GM21390 (cell line): ENCODE measurements around the gene FAM81A.
"Not testable (repeated sequence)": the region's sequence is repeated elsewhere in the genome, so short reads cannot be mapped to it uniquely, and the experiment has no call there.

Experiments
- ATAC-seq: cut with Tn5 transposase; IDR thresholded peaks from one replicate; pipeline ENCODE4 v1.9.1; 2021; ENCODE audit not compliant: unreplicated experiment

Gene FAM81A

GRCh38 chr15:59424616-59425015 lies 13.4 kb upstream of the FAM81A start:
- ATAC-seq = no peak

- ATAC-seq = not testable (repeated sequence)
Observed at GRCh38 chr15:59428898-59429297, 9.1 kb upstream of the FAM81A start.

- ATAC-seq = no peak
Observed at GRCh38 chr15:59432389-59432788, 5.6 kb upstream of the FAM81A start.

DNA sequence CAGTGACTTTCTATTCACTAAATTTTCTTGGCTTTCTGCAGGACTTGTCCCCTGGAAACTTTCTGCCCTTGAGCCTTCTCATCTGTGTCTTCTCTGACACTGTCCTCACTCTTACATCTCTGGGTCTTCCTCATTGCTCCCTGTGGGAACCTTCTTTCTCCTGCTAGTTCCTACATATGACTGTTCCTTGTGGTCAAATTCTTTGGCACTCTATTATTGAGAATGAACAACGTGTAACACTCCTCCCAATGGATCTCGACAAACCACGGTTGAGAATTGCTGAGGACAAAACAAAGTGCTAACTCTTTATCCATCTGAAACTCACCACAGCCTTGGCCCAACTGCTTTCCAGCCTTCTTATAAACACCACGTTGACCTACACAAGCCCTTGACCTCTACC lies 3.5 kb upstream of the FAM81A start:
- no peak for ATAC-seq

GRCh38 chr15:59436774-59437141 lies 1.2 kb upstream of the FAM81A start:
- ATAC-seq = no peak

GRCh38 chr15:59437142-59437816 lies 707 bp upstream of the FAM81A start:
- no peak for ATAC-seq

- ATAC-seq = no peak
Observed at GRCh38 chr15:59438625-59439290, 772 bp downstream of the FAM81A start.

GRCh38 chr15:59439576-59439975 lies 1.6 kb downstream of the FAM81A start:
- ATAC-seq = no peak

- ATAC-seq = no peak
Observed at GRCh38 chr15:59443341-59444072, 5.5 kb downstream of the FAM81A start.

DNA sequence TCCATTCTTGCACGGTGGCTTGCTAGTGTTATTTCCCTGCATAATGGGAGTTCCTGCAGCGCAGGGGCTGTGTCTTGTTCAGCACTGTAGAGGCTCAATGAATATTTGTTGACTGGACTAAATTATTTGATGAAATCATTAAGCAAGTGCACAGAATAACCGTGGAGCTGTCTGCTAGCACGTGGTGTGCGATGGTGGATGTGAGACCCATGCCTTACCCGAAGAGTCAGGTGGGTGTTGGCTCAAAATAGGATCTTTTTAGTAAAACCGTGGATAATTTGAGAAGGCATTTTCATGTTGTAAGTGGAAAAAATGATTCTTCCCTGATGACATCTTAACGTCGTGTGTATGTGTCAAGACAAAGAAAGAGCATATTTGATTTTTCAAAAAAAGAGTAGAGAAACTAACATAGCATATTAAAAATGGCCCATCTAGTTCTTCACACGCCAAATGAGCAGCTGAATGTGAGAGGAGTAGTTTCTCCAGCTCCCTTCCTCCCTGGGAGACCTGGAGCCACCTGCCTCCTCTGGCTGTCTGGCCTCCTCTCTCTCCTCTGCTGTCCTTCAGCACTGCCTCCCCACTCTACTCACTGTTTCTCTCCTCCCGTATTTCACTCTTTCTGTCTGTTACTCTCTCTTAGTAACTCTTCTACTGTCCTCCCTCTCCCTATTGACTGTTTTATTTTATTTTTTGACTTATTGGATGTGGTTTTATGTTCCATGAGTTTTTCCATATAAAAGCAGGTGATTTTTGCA lies 6.3 kb downstream of the FAM81A start:
- ATAC-seq = no peak

- no peak for ATAC-seq
Observed at GRCh38 chr15:59444980-59445545, 7.1 kb downstream of the FAM81A start.

DNA sequence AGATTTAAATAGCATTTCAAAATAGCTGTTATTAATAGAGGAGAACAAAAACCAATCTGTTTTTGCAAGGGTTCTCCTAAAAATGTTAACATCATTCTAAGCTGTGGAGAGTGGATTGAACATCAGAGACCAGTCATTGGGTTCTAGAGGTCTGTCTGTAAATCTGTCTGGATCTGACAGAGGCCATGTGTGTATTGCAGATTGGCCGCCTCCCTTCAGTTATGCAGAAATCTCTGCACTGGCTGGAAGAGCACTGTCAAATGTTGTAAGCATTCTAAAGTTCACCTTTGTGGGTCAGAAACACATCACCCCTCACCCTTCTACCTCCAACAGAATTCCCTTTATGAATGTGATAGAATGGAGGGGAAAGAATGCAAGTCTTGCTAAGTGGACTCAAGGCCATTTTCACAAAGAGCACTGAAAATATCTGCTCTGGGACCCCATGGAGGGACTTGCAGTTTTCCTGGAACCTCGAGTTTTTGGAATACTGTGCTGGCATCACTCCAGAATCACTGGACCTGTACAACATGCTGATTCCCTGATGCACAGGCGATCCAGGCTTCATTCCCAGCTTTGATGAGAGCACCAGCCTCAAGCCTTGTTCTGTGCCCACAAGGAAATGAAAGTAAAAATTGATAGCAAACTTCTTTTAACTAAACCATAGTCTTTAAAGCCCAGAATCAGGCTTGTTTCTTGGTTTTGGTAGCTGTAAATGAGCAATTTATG lies 8.4 kb downstream of the FAM81A start:
- no peak for ATAC-seq

- no peak for ATAC-seq
Observed at GRCh38 chr15:59447367-59447766, 9.4 kb downstream of the FAM81A start.

- ATAC-seq = no peak
Observed at GRCh38 chr15:59448871-59449270, 10.9 kb downstream of the FAM81A start.

GRCh38 chr15:59453474-59454215 lies 15.7 kb downstream of the FAM81A start:
- ATAC-seq = no peak

GRCh38 chr15:59456114-59456513 lies 18.1 kb downstream of the FAM81A start:
- no peak for ATAC-seq

GRCh38 chr15:59457103-59457502 lies 19.1 kb downstream of the FAM81A start:
- no peak for ATAC-seq

- no peak for ATAC-seq
Observed at GRCh38 chr15:59461521-59461920, 23.5 kb downstream of the FAM81A start.

DNA sequence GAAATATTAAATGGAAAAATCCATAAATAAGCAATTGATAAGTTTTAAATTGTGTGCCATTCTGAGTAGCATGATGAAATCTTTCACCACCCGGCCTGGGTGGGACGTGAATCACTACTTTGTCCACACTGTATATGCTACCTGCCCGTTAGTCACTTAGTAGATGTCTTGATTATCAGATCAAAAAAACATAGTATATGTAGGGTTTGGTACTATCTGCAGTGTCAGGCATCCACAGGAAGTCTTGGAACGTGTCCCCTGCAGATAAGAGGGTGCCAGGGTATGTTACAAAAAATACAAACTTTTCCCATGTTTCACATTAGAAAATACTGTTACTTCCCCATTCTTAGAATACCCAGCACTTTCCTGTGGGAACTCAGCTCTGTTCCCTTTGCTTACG lies 35.2 kb downstream of the FAM81A start:
- no peak for ATAC-seq

DNA sequence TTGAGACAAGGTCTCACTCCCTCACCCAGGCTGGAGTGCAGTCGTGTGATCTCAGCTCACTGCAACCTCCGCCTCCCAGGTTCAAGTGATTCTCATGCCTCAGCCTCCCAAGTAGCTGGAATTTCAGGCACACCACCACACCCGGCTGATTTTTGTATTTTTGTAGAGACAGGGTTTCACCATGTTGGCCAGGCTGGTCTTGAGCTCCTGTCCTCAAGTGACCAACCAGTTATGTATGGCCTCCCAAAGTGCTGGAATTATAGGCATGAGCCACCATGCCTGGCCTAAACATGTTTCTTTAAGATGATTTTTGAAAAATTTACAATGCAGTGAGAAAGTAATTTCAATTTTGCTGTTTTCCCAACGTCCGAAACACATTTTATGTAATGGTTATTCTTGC lies 37.2 kb downstream of the FAM81A start:
- ATAC-seq = not testable (repeated sequence)
